LHCN-M2 (cell line): ENCODE data around the gene TTLL8. TPM values are rescaled to one million over a fixed set of nuclear protein-coding genes. Genes with fewer than 3 reads are reported as not detected.

Experiments
- DNase-seq: peaks from one replicate; pipeline ENCODE4 v3.0.0-alpha.2; 2012; ENCODE audit warnings: low read depth
- total RNA-seq: library from RNA; depleted of rRNA; stranded (reverse); fragments of >200 nt; gene quantifications from 2 replicates; pipeline ENCODE4 v1.2.3, GENCODE V29; 2014

TTLL8 gene
- total RNA-seq, 1 experiment from 2014 or later = not detected

DNA sequence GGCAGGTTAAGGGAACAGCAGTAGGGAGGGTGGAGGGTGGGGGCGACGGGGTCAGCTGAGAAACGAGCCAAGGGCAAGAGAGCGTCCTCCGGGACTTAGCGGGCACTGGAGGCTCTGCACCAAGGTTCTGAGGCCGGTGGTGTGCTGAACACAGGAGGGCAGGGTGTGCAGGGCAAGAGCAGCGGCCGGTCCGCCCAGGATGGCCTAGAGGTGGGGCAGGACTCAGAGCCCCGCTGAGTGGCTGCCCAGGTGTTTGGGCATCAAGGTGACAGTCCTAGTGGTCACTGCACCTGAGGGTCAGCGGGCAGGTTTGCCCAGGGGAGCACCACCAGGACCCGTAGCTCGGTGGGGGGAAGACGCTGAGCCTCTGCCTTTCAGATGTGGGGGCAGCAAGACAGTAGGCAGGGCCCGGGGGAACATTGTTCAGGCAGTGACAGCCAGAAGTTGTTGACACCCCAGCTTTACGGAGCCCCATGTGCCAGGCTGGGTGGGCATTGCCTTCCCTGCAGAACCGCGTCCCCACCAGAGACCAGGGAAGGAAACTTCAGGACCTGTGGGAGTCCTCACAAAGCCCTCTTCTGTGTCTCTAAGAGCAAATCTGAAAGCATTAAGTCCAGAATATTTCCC, 4.5 kb upstream of the TTLL8 start:
- DNase-seq = no peak

DNA sequence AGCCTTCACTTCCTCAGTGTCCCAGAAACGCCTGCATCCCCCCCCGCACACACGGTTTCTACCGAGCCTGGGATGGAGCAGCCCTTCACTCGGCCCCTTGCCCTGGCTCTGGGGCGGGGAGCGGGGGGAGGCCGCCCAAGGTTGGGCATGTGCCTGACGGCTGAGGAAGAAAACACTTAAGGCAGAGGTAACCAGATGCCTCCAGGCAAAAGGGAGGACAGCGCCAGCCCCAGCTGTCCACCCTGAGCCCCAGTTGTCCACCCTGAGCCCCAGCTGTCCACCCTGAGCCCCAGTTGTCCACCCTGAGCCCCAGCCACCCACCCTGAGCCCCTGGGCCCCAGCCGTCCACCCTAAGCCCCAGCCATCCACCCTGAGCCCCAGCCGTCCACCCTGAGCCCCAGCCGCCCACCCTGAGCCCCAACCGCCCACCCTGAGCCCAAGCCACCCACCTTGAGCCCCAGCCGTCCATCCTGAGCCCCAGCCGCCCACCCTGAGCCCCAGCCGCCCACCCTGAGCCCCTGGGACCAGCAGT, 3.8 kb upstream of the TTLL8 start:
- no peak for DNase-seq

DNA sequence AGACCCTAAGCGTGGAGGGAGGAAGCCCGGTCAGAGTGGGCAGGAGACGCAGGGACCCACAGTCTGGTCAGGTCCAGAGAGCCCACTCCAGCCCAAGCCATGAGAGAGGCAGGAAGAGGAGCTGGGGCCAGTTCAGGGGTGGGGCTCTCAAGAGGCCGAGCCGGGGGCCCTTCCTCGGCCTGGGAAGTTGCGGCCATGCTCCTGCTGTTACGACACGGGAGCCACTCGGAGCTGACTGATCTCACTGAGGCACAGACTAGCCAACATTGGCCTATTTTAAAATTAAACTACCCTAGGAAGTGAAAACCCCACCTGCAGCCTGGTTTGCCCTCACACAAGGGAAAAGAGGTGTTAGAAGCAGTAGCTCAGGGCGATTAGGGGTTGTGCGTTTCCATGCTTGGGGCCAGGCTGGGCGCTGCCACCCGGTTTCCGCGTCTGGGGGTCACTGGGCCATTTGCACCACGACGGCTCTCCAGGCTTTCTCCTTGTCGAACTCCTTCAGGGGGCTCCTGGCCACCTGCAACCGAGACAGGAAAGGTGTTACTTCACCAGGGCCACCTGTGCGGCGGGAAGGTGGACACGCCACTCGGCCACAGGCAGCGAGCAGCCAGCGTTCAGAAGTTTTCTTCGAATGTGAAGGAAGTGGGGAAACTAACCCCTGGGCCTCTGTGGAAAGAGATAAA, 3.2 kb upstream of the TTLL8 start:
- no peak for DNase-seq

DNA sequence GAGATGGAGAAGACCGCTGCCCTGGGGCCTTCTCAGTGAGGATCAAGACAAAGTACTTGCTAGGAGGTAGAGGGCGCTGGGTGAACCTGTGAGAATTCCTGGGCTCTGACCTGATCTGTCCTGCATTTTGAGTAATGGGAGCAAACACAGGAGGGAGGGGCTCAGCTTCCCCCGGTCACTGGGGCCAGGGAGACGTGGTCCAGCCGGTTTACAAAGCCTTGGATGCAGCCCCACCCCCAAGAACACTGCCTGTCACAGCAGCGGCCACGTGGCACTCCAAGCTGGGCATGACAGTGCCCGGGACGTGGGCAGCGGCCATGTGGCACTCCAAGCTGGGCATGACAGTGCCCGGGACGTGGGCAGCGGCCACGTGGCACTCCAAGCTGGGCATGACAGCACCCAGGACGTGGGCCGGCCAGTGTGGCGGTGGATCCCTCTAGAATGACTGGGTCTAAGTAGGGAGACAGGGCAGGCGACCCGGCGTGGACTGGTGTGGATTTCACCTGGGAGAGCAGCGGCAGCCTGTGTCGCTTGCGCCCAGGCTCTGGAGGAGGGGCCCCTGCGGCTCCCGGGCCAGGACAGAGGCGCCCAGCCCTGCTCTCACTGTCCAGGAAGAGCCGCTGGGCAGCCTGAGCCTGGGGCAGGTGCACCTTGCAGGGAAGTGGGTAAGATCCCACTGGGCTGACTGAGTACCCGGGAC, 2.5 kb upstream of the TTLL8 start:
- DNase-seq = no peak

DNA sequence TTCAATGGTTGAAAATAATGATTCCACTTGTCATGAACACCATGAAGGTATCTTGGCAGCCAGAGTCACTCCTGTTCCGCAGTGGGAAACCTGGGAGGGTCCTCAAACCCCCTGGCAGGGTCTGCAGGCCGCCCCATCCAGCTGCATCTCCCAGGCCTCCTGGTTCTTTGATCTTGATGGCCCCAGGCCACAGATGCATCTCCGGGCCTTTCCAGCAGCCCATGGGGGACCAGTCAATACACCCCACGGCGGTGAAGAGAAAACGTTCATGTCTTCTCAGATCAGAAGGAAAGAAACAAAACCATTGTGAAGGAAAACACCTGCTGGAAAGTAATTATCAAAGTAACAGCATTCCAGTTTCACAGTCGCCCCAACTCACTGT, 1.8 kb upstream of the TTLL8 start:
- DNase-seq = no peak

DNA sequence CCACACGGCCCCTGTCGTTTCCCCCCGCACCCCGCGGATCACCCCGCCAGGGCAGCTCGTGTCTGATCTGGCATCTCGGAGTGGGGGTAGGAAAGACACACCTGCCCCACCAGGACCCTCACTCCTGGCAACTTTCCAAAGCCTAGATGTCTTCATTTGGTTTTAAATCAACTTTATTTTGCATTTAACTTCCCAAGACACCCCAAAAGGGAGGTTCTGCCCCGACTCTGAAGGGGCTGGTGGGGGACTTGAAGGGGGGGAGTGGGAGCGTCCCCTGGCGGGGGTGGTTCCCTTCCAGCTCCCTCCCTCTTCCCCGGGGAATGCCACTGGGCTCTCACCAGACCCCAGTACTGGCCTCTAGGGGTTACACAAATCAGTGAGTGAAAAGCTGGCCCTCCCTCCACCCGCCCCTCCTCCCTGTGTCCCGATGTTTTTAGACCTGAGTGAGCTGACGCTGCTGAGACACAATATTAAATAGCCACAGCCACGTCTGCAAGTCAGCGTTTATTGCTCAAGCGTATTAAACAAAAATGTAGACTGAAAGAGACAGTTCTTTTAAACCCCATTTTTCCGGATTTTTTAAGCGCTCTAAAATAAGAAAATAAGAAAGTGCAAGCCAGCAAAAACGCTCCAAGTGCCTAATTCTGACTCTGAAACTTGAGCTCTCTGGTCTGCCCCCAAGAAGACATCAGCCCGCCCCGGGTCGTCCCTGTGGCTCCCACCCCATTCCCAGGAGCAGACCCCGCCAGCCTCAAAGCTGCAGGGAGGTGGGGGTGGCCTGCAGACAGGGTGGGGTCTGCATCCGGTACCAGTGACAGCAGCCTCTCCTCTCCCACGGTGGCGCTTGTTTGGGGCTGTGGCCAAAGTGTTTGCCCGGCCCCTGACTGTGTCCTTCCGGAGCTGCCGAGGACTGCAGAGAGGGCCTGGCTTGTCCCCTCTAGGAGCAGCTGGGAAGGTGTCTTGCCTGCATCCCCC, 1.1 kb upstream of the TTLL8 start:
- DNase-seq = peak; percentile 17

DNA sequence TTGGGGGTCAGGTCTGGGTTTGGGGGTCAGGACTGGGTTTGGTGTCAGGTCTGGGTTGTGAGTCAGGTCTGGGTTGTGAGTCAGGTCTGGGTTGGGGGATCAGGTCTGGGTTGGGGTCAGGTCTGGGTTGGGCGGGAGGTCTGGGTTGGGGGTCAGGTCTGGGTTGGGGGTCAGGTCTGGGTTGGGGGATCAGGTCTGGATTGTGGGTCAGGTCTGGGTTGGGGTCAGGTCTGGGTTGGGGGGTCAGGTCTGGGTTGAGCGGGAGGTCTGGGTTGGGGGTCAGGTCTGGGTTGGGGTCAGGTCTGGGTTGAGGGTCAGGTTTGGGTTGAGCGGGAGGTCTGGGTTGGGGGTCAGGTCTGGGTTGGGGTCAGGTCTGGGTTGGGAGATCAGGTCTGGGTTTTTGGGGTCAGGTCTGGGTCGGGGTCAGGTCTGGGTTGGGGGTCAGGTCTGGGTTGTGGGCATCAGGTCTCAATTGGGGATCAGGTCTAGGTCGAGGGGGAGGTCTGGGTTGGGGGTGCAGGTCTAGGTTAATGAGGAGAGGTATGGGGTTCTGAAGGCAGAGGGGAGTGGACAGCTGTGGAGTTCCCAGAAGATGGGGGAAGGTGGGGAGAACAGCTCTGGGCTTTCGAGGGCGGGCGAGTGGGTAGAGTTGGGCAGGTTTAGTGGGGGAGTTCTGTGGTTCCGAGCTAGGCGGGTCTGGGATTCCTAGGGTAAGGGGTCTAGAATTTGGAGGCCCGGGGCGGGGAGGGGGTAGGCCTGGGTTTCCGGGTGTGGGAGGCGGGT, 629 bp downstream of the TTLL8 start:
- DNase-seq = no peak

DNA sequence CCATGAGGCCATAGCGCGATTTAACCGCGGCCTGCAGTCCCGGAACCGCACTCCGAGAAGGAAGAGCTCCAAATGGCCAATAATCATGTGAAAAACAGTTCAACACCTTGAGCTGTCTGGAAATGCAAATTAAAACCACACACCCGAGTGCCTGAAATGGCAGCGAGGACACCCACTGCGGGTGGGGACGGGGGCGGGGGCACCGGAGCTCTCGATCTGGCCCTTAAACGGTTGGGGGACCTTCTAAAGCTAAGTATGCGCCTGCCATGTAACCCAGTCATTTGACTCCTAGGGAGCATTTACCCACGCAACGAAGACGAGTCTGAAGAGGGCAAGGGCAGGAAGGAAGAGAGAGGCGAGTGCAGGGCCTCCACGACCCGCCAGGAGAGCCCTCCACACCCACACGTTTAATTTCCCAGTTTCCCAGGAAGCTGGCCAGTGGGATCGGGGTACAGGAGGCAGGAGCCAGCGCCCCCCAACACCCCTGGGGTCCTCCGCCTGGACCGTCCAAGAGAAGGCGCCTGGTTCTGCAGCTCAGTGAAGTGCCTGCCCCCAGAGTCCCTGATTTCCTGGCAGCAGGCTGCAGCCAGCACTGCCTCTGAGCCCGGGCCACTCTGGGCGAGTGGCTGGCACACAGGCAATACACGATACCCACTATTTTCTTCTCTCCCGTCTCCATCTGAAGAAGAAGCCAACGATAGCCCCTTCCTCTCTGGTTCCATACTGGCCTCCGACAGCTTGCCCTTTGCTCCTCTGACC, 1.7 kb downstream of the TTLL8 start:
- DNase-seq = no peak

DNA sequence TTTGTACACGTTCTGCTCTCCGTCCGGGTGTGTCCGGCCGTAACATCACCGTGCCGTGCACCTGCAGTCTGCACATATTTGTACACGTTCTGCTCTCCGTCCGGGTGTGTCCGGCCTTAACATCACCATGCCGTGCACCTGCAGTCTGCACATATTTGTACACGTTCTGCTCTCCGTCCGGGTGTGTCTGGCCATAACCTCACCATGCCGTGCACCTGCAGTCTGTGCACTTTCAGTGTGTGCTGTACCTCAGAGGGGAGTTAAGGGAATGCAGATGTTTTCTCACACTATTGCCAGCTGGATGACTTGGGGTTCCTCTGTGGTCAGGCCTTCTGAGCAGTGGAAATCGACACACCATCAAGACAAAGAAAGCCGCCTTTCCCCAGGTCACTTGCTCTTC, 4.2 kb downstream of the TTLL8 start:
- DNase-seq = no peak

DNA sequence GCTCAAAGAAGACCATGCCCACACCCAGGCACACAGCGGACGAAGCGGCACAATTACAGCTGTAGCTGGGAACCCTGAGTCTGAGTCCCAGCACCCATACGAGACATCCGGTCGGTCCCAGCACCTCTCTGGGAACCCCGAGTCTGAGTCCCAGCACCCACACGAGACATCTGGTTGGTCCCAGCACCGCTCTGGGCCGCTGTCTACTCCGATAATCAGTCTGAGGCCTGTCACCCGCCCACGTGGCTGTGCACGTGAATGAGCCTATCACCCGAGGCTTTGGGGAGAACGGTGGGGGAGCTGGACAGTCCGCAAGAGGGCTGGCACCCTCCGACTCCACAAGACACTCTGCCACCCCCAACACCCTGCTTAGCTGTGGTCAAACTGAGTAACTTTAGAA, 6.2 kb downstream of the TTLL8 start:
- no peak for DNase-seq

DNA sequence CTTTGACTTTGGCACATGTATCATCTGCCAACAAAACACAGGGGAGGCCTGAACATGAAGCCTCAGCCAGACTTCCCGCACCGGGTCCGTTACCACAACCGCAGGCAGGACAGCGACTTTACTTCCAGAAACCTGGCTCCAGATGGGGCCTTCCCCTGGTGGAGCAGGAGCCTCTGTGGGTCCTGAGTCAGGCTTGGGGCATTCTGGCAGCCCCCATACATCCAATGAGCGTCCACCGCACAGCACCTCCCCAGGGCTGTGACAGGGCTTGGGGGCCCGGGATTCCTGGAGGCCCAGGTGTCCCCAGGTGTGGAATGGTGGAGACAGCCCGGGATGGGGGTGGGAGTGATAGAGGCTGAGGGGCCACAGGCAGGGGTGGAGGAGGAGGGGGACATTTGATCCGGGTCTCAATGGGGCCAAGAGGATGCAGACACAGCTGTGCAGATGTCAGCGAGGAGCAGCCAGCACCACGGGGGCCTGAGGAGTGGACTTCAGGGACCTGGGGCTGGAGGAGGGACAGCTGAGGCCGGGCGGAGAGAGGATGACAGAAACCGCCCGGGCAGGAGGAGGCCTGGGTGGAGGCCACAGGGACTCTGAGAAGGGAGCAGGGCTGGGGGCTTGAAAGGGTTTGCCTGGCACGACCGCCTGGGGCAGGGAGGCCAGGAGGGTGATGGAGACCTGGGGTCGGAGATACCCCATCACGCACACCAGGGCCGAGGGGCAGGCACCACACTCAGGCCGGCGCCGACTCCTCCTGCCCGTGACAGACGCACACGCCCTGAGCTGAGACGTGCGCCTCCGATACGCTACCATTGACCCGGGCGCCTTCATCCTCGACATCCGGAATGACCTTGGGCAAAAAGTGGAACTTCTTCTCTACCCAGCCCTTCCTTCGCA, 8.6 kb downstream of the TTLL8 start:
- no peak for DNase-seq

DNA sequence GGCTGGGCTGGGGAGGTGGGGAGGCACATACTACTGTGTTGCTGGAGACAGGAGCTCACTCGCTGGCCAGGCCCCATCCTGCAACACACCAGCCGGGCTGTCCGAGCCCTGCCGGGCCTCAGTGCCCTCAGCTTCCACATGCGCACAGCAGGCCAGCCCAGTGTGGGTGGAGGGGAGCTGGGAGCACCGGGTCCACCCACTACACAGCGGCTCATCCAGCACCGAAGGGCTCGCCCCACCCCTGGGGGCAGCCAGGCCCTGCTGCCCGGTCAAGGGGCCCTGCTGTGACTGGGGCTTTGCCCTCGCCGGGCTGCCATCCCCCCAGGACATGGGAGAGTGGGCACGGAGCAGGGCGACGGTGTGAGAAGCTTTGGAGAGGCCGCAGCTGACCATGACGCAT, 9.3 kb downstream of the TTLL8 start:
- DNase-seq = no peak

DNA sequence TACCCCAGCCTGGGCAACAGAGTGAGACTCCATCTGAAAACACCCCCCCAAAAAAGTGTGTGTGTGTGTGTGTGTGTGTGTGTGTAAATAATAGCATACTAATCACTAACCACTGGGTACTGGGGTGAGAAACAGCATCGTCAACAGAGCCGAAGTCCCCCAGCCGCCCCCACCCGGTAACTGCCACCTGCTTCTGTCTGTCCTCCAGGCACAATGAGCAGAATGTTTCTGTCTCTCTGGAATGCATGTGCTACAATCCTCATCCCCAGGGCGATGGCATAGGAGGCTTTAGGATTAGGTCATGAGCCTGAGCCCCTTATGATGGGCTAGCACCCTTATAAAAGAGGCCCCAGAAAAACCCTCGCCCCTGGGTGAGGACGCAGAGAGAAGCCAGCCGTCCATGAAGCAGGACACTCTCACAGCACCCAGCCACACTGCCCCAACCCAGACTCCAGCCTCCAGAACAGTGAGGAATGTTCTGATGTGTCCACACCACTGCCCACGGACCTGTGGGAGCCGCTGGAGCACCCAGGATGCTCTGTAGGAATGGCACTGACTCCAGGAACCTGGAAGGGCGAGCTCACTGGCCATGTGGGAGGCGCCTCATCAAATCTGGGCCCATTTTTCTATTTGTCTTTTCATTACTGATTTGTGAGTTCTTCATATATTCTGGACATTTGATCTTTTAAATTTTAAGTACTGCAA, 9.9 kb downstream of the TTLL8 start:
- DNase-seq = peak; percentile 21

DNA sequence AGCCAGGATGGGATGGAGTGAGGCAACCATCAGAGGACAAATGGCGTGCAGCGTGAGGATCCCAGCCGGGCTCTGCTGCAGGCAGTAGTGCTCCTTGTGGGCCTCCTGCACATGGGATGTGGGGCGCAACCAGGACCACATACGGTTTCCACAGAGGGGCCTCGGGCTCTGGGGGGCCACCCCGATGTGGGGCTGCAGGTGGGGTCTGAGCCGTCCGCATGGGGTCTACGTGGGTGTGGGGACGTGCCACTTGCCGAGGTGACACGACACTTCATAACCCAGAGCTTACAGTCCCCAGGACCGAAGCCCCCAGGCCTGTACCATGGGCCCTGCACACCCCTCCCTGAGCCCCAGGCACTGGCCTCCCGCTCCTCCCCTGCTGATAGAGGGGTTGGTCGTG, 10.8 kb downstream of the TTLL8 start:
- no peak for DNase-seq

DNA sequence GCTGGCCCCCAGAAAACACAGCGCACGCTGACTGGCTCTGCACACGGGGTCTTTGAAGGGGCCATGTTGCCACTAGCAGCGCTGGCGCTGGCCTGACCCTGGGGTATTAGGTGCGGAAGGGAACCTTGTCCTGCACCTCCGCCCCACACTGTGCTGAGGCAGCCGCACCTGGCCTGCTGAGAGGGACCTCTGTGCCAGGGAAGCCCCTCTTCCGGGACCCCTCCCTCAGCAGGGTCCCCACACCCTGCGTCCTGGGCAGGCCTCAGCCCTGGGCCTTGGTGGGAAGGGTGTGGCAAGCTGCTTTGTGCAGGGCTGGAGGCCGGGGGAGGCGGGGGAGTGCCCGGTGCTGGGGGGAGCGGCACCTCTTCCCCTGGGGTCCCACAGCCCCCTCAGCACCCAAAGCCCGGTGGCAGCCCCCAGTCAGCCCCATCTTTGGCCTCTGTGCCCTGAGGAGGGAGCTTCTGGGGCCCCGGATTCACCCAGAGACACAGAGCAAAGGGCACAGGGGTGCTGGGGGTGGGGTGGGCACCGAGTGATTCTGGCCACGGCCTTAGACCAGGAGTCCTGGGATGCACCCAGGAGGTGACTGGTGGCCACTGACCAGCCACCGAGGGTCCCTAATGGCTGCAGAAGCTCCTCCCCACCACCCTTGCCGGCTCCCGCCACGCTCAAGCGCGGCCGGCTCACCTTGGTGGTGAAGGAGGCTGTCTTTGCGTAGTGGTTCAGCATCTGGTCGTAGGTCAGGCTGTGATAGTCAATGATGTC, 11.4 kb downstream of the TTLL8 start:
- no peak for DNase-seq

DNA sequence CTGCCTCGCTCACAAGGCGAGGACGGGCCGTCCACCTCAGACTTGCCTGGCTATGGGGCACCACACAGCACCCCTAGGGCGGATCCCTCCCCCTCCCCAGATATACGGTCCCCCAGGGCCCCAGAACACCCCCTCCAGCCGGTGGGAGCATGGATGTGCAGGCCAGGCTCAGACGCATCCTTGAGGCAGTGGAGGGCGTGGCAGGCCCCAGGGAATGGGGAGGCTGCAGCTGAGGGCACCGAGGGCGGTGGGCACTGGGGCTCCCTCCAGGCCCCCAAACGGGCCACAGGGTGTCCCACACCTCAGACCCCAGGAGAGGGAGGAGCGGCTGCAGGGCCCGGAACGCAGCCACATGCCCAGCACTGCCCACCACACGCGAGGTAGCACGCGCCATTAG, 12.1 kb downstream of the TTLL8 start:
- DNase-seq = no peak

DNA sequence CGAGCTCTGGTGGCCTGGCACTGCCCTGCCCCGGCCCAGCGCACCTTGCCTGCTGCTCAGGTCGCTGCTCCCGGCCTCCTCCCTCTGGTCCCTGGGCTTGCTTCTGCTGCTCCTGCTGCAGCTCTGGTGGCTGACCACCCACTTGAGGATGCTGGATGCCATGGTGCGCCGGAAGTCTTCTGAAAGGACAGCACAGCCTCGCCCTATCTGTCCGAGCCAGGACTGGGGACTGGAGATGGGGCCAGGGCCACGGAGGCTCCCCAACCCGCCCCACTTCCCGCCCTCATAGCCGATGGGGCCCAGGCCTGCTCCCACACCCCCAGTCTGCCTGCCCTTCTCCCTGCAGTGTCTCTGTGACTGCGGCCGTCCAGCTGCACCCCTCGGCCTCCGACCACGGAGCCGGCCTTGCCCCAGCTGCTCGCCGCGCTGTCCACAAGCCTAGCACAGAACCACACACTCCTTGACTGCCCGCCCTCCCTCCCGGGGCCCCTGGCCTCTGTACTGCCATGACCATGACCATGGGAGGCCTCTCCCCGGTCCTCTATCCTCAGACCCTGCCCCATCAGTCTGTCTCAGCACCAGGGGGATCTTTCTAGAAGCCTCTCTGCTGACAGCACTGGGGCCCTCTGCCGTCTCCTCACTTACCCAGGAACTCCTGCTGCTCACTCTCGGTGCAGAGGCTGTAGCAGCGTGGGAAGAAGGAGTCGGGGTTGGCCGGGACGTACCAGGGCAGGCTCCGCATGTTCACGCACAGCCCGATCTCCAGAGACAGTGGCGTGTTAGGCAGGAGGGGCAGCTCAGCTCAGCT, 12.7 kb downstream of the TTLL8 start:
- no peak for DNase-seq
